GM19455 (cell line): ENCODE data around the gene PEX5L.

Experiments used
- ATAC-seq: cut with Tn5 transposase; IDR thresholded peaks from one replicate; pipeline ENCODE4 v1.9.1; 2021; ENCODE audit not compliant: unreplicated experiment

PEX5L gene

GRCh38 chr3:179957264-179957845, 79.4 kb downstream of the PEX5L start:
- ATAC-seq: no peak

- peak; percentile 93 for ATAC-seq
Observed at GRCh38 chr3:179956416-179956830, 80.3 kb downstream of the PEX5L start.

GRCh38 chr3:179955809-179956208, 80.9 kb downstream of the PEX5L start:
- ATAC-seq: no peak

GRCh38 chr3:179955286-179955685, 81.5 kb downstream of the PEX5L start:
- ATAC-seq: no peak

GRCh38 chr3:179953993-179954870, 82.5 kb downstream of the PEX5L start:
- no peak for ATAC-seq

GRCh38 chr3:179950840-179951239, 85.9 kb downstream of the PEX5L start:
- no peak for ATAC-seq

- ATAC-seq: no peak
Observed at GRCh38 chr3:179949869-179950268, 86.9 kb downstream of the PEX5L start.

- peak; percentile 86 for ATAC-seq
Observed at GRCh38 chr3:179949412-179949811, 87.3 kb downstream of the PEX5L start.

GRCh38 chr3:179948740-179949139, 88.0 kb downstream of the PEX5L start:
- no peak for ATAC-seq

- no peak for ATAC-seq
Observed at GRCh38 chr3:179945569-179945968, 91.2 kb downstream of the PEX5L start.

- ATAC-seq: no peak
Observed at GRCh38 chr3:179943117-179943880, 93.4 kb downstream of the PEX5L start.

- no peak for ATAC-seq
Observed at GRCh38 chr3:179942553-179943075, 94.1 kb downstream of the PEX5L start.

GRCh38 chr3:179935710-179936109, 101.0 kb downstream of the PEX5L start:
- no peak for ATAC-seq

GRCh38 chr3:179933914-179934313, 102.8 kb downstream of the PEX5L start:
- no peak for ATAC-seq

- no peak for ATAC-seq
Observed at GRCh38 chr3:179933080-179933479, 103.7 kb downstream of the PEX5L start.

GRCh38 chr3:179932674-179933073, 104.1 kb downstream of the PEX5L start:
- no peak for ATAC-seq

GRCh38 chr3:179929091-179929529, 107.6 kb downstream of the PEX5L start:
- ATAC-seq: peak; percentile 69

- ATAC-seq: no peak
Observed at GRCh38 chr3:179927191-179927590, 109.5 kb downstream of the PEX5L start.

- ATAC-seq: no peak
Observed at GRCh38 chr3:179921951-179922350, 114.8 kb downstream of the PEX5L start.

GRCh38 chr3:179921500-179921899, 115.2 kb downstream of the PEX5L start:
- ATAC-seq: peak; percentile 95

- no peak for ATAC-seq
Observed at GRCh38 chr3:179907784-179908482, 128.8 kb downstream of the PEX5L start.
